AG20443 (cell line): ENCODE data around the gene NRIP2.

Experiments
- DNase-seq: peaks from one replicate; pipeline ENCODE4 v3.0.0; 2012; ENCODE audit warnings: low spot score, mixed read lengths

The NRIP2 gene

DNA sequence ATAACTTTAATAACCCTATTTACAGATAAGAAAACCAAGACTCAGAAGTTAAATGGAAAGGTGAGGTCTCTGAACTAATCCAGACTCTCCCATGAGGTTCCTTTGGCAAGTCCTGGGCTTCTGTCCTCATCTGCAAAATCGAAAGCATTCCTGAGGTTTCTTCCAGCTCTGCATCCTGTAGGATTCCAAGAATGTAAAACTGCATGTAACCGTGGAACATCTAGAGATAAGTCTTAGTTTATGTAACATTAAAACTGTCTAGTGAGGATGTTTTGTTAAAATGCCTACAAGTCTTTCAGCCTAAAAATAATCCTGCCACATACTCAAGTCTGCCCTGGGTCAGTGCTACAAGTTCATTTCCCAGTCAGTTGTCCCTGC is 29.7 kb downstream of the NRIP2 start:
- DNase-seq: peak; percentile 27

GRCh38 chr12:2804393-2805142 is 30.3 kb downstream of the NRIP2 start:
- DNase-seq: peak; percentile 57

DNA sequence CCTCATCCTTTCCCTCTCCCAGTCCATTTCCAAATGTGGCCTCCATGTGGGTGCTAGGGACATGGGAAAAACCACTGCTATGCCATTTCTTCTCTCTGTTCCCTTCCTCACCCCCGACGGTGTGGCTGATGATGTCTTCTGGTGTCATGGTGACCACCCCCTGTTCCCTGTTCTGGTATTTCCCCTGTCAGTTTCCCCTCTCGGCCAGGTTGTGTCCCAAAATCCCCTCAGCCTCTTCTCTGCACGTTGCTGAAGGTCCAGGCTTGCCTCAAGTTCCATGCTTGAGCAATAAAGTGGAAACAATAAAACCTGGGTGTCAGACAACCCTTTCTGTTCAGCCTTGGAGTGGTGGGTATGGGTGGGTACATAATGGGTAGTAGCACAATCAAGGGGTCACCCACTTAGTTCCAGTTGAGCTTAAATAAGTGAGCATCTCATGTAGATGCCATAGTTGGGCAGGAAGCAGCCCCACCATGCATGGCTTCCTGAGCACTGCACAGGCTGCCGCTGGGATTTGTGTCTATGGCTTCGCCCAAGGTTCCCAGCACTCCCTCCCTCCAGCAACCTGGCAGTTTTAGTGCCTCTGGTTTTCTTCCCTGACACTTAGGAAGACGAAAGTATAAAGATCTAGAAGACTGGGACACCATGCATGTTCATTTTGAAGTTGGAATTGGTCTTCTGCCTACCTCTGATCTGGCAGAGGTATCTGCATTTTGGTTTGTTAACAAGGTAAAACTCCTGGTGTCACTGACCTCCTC is 31.0 kb downstream of the NRIP2 start:
- DNase-seq: no peak

GRCh38 chr12:2801044-2801783 is 33.6 kb downstream of the NRIP2 start:
- no peak for DNase-seq

GRCh38 chr12:2800046-2800570 is 34.7 kb downstream of the NRIP2 start:
- DNase-seq: no peak

GRCh38 chr12:2797721-2798418 is 37.0 kb downstream of the NRIP2 start:
- DNase-seq: no peak

DNA sequence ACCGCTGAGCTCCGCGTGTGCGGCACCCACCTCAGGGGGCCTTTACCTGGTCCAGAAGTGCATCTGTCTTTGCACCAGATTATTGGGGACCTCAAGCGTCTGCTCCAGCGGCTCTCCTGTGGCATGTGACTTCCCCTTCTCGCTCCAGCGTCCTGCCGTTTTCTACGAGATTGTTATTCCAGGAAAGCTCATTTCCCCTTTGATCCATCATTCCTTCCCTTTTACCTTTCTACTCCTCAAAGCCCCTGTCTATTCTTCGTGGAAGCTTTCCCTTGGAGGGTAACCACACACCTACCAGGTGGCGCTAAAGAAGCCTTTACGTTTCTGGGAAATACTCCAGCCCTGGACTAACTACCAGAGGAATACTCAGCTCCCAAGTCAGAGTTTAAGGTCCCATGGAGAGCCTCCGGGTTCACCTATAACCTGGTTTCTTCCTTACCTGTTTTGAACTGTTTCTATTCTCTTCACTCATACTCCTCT is 38.6 kb downstream of the NRIP2 start:
- no peak for DNase-seq

DNA sequence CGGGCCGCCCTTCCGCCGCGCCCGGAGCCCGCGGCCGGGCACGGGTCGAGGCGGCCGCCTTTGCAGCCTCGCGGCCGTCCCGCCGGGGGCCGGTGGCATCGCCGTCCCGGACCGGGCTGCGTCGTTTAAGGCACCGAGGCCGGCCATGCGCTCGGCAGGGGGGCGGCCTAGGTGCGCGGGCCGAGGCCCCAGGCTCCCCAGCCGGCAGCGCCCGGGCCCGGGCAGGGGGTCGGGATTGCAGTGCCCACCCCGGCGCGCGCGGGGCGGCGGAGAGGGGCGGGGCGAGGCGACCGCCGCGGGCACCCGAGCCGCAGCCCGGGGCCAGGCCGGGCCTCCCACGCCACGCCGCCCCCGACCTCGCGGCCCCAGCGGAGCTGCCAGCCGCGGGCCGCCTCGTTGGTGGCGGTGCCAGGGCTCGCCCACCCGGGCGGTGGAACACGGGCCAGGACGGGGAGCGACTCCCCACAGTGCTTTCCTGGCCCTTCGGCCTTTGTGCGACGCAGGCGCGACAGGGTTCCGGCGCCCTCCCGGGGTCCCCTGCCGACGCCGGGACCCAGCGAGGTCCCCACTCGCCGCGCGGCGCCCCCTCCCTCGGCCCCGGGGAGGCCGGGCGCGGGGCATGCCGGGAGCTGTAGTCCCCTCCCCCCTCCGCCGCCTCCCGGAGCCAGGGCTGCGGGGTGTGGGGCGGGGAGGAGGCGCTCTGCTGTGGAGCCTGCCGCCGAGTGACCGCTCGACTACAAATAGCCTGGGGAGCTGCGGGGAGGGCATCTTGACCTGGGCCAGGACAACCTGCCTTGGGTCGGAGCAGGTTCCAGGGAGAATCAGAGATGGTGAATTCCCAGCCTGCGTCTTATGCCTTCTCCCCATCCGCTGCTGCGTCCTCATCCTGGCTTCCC is 39.3 kb downstream of the NRIP2 start:
- DNase-seq: peak; percentile 95

DNA sequence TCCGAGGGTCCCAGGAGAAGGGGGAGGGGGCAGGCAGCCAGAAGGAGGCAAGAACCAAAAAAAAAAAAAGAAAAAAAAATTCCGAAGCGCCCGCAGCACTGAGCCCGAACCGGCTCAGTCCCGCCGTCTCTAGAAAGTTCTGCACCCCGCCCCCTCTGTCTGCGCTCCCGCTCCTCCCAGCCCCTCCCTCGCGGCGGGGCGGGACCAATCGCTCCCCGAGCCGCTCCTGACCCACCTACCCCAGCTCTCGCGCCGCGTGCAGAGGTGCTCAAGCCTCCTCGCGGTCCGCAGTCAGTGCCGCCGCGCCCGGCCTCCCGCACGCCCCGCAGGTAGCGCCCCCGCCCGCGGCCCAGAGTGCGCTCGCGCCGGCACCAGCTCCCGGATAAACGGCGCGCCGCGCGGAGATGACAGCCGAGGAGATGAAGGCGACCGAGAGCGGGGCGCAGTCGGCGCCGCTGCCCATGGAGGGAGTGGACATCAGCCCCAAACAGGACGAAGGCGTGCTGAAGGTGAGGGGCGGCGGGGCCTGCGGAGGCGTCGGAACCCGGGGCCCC is 40.0 kb downstream of the NRIP2 start, which contains the start of gene FKBP4:
FKBP4 (plus strand) TSS at position 235 of the 554 bp plus-strand sequence; CDS start at position 405, 170 bp downstream.
- peak; percentile 97 for DNase-seq

- DNase-seq: no peak
Observed at GRCh38 chr12:2794191-2794735, 40.6 kb downstream of the NRIP2 start.

DNA sequence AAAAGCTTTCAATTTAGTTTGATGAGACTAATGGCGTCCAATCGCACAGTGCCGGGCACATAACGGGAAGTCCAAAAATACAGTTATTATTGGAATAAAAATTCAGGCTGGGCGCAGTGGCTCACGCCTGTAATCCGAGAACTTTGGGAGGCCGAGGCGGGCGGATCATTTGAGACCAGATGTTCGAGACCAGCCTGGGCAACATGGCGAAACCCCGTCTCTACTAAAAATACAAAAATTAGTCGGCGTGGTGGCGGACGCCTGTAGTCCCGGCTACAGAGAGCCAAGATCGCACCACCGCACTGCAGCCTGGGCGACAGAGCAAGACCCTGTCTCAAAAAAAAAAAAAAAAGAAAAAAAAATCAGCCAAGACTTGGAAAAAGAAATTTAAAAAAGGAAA is 41.3 kb downstream of the NRIP2 start:
- DNase-seq: no peak

- no peak for DNase-seq
Observed at GRCh38 chr12:2792671-2793500, 41.9 kb downstream of the NRIP2 start.

- no peak for DNase-seq
Observed at GRCh38 chr12:2791089-2791488, 43.7 kb downstream of the NRIP2 start.

GRCh38 chr12:2785017-2785416 is 49.8 kb downstream of the NRIP2 start:
- no peak for DNase-seq

GRCh38 chr12:2783936-2784600 is 50.8 kb downstream of the NRIP2 start:
- DNase-seq: peak; percentile 85

DNA sequence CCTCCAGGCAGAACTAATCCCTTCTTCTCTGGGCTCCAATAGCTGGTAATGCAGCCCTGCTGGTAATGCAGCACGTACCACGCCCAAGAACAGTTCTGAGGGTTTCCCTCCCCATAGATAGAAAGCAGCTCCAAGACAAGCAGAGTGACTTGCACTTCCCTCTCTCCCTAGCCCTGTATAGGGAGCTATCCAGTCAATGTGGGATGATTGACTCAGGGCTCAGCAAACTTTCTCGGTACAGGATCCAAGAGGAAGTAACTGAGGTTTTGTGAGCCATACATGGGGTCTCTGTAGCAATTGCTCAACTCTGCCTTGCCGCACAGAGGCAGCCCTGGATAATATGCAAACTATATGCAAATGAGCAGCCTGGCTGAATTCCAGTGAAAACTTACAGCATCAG is 55.6 kb downstream of the NRIP2 start:
- no peak for DNase-seq

DNA sequence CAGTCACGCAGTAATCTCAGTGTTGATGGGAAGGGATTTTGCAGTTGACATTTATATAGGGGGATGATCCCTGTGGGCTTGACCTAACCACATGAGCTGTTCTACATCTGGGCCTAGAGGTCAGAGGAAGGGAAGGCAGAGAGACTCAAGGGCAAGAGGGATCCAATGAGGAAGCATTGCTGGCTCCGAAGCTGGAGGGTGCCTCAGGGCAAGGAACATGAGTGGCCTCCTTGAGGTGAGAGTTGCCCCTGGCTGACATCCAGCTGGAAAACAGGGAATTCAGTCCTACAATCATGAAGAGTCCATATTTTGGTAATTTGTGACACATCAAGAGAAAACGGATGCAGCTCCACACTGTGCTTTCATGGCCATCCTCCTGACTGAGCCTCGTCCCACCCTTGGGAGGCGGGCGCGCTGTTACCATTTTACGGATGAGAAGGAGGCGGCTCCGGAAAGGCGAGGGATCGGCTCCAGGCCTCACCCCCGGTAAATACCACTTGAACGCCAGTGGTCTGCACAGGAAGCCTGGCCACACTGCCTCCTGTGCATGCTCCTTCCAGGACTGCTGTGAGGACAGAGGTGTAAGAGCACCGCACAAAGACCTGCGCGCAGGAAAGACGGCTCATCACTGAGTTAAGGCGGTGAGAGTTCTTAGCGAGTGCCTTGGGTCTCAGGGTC is 58.6 kb downstream of the NRIP2 start:
- no peak for DNase-seq

DNA sequence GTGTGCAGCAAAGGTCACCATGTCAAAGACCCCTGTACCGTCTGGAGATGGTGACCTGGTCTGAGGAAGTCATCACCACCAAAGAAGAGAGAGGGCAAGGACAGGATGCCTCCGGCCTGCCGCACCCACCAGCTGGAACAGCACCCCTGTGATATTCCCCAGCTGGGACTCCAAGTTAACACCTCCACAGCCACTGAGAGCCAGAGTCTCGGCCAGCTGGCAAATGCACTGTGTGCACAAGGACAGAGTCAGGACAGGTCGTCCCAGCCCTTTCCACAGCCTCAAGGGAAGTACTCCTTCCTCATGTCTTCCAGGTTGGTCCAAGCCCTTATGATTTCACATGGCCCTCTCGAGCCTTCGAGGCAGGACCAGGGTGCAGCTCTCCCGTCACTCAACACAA is 59.4 kb downstream of the NRIP2 start:
- DNase-seq: no peak
